HG03159 (cell line): ENCODE results near the gene AGBL3.
"Not testable (repeated sequence)": the region's sequence is repeated elsewhere in the genome, so short reads cannot be mapped to it uniquely, and the experiment has no call there.

Experiments used
- ATAC-seq: cut with Tn5 transposase; IDR thresholded peaks from one replicate; pipeline ENCODE4 v1.9.1; 2021; ENCODE audit warnings: mild to moderate bottlenecking, moderate library complexity; ENCODE audit not compliant: unreplicated experiment

The AGBL3 gene

GRCh38 chr7:135166338-135166990 lies 180.2 kb downstream of the AGBL3 start:
- no peak for ATAC-seq

- no peak for ATAC-seq
These were observed 181.1 kb downstream of the AGBL3 start for GRCh38 chr7:135167365-135167917.

- ATAC-seq, result no peak
These were observed 181.7 kb downstream of the AGBL3 start for GRCh38 chr7:135168001-135168400.

GRCh38 chr7:135168489-135169140 lies 182.3 kb downstream of the AGBL3 start:
- ATAC-seq, result no peak

- ATAC-seq, result peak; percentile 27
These were observed 183.0 kb downstream of the AGBL3 start for GRCh38 chr7:135169141-135169963.

GRCh38 chr7:135169964-135170273 lies 183.6 kb downstream of the AGBL3 start:
- ATAC-seq, result peak; percentile 24

GRCh38 chr7:135170274-135170997 lies 184.1 kb downstream of the AGBL3 start, which contains the start of gene CYREN:
Gene CYREN, minus strand, starts transcription at chr7:135170707. Its CDS starts 1,785 bp downstream, at chr7:135168922.
- ATAC-seq, result peak; percentile 68

GRCh38 chr7:135170998-135171481 lies 184.7 kb downstream of the AGBL3 start:
- ATAC-seq, result peak; percentile 36

GRCh38 chr7:135171581-135172291 lies 185.4 kb downstream of the AGBL3 start:
- ATAC-seq, result not testable (repeated sequence)

GRCh38 chr7:135173916-135174315 lies 187.6 kb downstream of the AGBL3 start:
- ATAC-seq, result not testable (repeated sequence)

GRCh38 chr7:135174941-135175340 lies 188.6 kb downstream of the AGBL3 start:
- no peak for ATAC-seq

GRCh38 chr7:135175931-135176330 lies 189.6 kb downstream of the AGBL3 start:
- ATAC-seq, result no peak

GRCh38 chr7:135177028-135177696 lies 190.9 kb downstream of the AGBL3 start:
- no peak for ATAC-seq

- no peak for ATAC-seq
These were observed 192.1 kb downstream of the AGBL3 start for GRCh38 chr7:135178364-135178763.

GRCh38 chr7:135179321-135179925 lies 193.1 kb downstream of the AGBL3 start:
- no peak for ATAC-seq

GRCh38 chr7:135180122-135180521 lies 193.8 kb downstream of the AGBL3 start:
- no peak for ATAC-seq

GRCh38 chr7:135181261-135181928 lies 195.1 kb downstream of the AGBL3 start:
- no peak for ATAC-seq

GRCh38 chr7:135181929-135182678 lies 195.8 kb downstream of the AGBL3 start:
- no peak for ATAC-seq
